GM18505 (cell line): Measurements from ENCODE around the gene MCAM.

Experiments
- ATAC-seq: cut with Tn5 transposase; IDR thresholded peaks from one replicate; pipeline ENCODE4 v1.9.1; 2021; ENCODE audit not compliant: unreplicated experiment
- POLR2A ChIP-seq: IDR thresholded peaks from 4 replicates; pipeline ENCODE4 v1.6.1; 2011; ENCODE audit warnings: borderline replicate concordance; ENCODE audit not compliant: insufficient read depth, insufficient read length; ENCODE audit errors: extremely low read depth

MCAM gene

GRCh38 chr11:119298726-119299125 is 18.2 kb downstream of the MCAM start:
- ATAC-seq, result no peak
- TF ChIP-seq POLR2A, result no peak

- no peak for ATAC-seq
- no peak for TF ChIP-seq POLR2A
Measured at GRCh38 chr11:119297938-119298337, 19.0 kb downstream of the MCAM start.

GRCh38 chr11:119295178-119295577 is 21.8 kb downstream of the MCAM start:
- no peak for TF ChIP-seq POLR2A
- no peak for ATAC-seq

DNA sequence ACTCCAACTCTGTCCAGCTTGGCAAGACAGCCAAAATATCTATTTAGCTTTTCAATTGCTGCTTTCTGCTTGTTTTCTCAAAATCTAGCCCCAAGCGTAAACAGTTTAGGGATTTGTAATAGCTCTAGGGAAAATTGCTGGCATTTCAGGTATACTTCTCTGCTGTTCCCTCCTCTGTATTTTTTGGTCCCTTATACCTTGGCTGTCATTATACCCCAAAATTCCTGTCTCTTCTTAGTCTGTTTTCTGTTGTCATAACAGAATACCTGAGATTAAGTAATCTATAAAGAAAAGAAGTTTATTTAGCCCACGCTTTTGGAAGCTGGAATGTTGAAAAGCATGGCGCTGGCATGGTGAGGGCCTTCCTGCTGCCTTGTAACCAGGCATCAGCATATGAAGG is 23.5 kb downstream of the MCAM start:
- no peak for ATAC-seq
- TF ChIP-seq POLR2A, result no peak

GRCh38 chr11:119290894-119291497 is 25.9 kb downstream of the MCAM start:
- no peak for TF ChIP-seq POLR2A
- no peak for ATAC-seq

- no peak for TF ChIP-seq POLR2A
- ATAC-seq, result no peak
Measured at GRCh38 chr11:119288219-119288618, 28.7 kb downstream of the MCAM start.

DNA sequence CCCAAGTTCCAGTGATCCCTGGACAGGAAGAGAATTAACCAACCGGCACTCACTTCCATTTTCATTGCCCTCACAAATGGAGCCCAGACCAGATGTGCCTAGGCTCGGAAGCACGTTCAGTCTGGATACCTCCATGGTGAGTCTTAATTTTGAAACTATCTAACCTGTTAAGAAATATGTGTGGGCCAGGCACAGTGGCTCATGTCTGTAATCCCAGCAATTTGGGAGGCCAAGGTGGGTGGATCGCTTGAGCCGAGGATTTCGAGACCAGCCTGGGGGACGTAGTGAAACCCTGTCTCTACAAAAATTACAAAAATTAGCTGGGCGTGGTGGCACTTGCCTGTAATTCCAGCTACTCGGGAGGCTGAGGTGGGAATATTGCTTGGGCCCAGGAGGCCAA is 31.5 kb downstream of the MCAM start:
- ATAC-seq, result no peak
- no peak for TF ChIP-seq POLR2A

- TF ChIP-seq POLR2A, result no peak
- no peak for ATAC-seq
Measured at GRCh38 chr11:119284344-119285157, 32.4 kb downstream of the MCAM start.

DNA sequence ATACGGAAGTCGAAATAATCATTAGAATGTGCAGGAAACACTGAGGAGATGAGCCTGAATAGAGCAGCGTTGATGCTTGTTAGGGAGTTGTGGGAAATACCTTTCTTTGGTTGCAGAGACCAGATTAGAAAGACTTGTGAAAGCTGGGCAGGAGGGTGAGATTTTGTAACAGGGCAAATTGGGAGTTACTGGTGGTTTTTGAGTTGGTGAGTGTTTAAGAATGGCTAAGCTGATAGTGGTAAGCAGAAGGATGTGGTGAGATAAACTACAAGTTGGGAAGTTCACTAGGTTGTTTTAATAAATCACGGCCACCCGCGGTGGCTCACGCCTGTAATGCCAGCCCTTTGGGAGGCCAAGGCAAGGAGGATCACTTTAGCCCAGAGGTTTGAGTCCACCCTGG is 34.4 kb downstream of the MCAM start:
- TF ChIP-seq POLR2A, result no peak
- ATAC-seq, result no peak

DNA sequence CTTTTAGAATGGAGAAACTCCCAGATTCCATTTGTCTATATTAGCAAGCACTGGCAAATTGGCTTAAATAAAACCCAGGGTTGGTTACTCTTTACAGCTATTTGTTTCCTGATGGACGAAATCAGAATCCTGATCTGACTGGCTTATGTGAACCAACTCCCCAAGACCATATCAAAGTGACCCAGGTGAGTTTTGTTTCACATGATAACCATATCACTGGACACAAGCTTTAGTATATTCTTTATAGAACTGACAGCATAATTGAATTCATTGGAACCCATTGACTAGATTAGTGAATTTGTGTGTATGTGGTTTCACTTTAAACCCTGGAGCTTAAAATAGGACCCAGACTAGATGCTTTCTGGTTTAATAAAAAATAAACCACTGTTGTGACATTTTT is 39.3 kb downstream of the MCAM start:
- no peak for ATAC-seq
- TF ChIP-seq POLR2A, result no peak

DNA sequence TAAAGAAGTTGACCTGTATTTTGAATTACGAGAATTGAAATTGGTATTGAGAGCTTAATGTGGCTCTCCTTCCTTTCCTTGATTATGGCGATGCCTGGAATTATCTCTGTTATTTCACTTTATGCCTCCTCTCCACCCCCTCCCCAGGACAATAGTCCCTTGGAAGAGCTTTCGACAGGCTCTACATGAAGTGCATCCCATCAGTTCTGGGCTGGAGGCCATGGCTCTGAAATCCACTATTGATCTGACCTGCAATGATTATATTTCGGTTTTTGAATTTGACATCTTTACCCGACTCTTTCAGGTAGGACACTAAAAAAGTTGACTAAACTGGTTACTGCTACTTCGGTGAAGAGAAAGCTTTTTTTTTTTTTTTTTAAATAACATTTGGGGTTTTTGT is 43.2 kb downstream of the MCAM start:
- no peak for ATAC-seq
- TF ChIP-seq POLR2A, result no peak

GRCh38 chr11:119267645-119268044 is 49.3 kb downstream of the MCAM start:
- no peak for TF ChIP-seq POLR2A

GRCh38 chr11:119266517-119267255 is 50.2 kb downstream of the MCAM start:
- no peak for TF ChIP-seq POLR2A
- no peak for ATAC-seq

More at GRCh38 chr11:119267645-119268044, 49.3 kb downstream of the MCAM start:
- no peak for ATAC-seq

GRCh38 chr11:119266063-119266462 is 50.9 kb downstream of the MCAM start:
- ATAC-seq, result no peak
- no peak for TF ChIP-seq POLR2A
